ENCODE data around the gene NOD1. TPM values are rescaled to one million over a fixed set of nuclear protein-coding genes. Genes with fewer than 3 reads are reported as not detected.

NOD1 gene
- total and polyA plus RNA-seq, 2 of the 13 experiments (the other 11 are each of a cell fraction or from before 2014, with no cell fraction given) = 1.7 to 2.9 TPM

DNA sequence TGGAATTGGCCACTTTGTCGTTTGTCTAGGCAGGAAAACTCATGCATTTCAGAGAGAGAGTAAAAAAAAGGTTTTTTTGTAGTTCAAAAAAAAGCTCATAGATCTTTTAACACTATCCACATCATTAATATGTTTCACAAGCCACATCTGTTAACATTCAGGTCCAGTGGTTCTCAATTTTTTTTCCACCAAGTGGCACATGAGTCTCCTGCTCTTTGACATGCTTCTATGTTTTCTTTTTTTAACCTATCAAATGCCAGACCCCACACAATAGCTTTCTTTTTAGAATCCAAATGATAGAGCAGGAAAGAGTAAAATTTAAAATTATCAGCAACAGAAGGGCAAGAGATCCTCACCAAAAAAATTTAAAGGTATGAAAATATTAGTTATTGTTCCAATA lies 20.3 kb downstream of the NOD1 start:
- H3K27me3 ChIP-seq (ENCODE audit: control insufficient read depth in 1 of 2, insufficient read depth in 2 of 2, low read length in 2 of 2) = no peaks in the 10 kb centered on the region
- no peak overlapping the region for H2AFZ ChIP-seq (ENCODE audit: low read length)
- H3K4me3 ChIP-seq (replicated peaks in 1 of 3; ENCODE audit: insufficient read depth in 1 of 3, low read depth in 2 of 3, low read length in 3 of 3) = no peak overlapping the region
- BruUV-seq (replicated peaks) = no TSS peak
- POLR2A ChIA-PET = interaction anchor here (2.1 to 2.8 kb wide), 2 partner anchors 11 to 203 kb away, joined by 5 to 12 read pairs; no protein-coding TSS in a partner anchor
- no peak overlapping the region for H3K9ac ChIP-seq (ENCODE audit: insufficient read depth, low read depth, low read length)
- CTCF ChIA-PET (ENCODE audit: low intra/inter-chr PET ratio, low total read pairs) = no interaction called here
- H4K20me1 ChIP-seq (ENCODE audit: insufficient read depth, low read length) = no peaks in the 10 kb centered on the region
- FAIRE-seq (no peak), DNase-seq (ENCODE audit: low spot score) (no peak), ATAC-seq (no peak)
- H3K4me1 ChIP-seq (ENCODE audit: insufficient read depth, low read length) = peaks cover 32% of the 10 kb centered on the region
- H3K4me2 ChIP-seq (ENCODE audit: low read depth, low read length) = no peak overlapping the region
- 77% methylated on average over 1 of the region's 1 CpG for WGBS (ENCODE audit: low lambda C conversion rate)
- H3K27ac ChIP-seq (ENCODE audit: extremely low read length, insufficient read depth, low read length) = no peak overlapping the region
- no peaks in the 10 kb centered on the region for H3K79me2 ChIP-seq (ENCODE audit: insufficient read depth, low read length)
- no peak for TF ChIP-seq SMC3 (IDR thresholded peaks at IDR 0.05; ENCODE audit: low read length)
- no peak for TF ChIP-seq SRSF1 (optimal IDR thresholded peaks at IDR 0.05; ENCODE audit: low read depth, low read length)
- peak; percentile 81 for TF ChIP-seq ZNF652 (CRISPR knock-in tag; IDR thresholded peaks at IDR 0.05; ENCODE audit: borderline replicate concordance, low read depth)
- no peaks in the 10 kb centered on the region for H3K9me3 ChIP-seq (ENCODE audit: low read length)
- intact Hi-C loops (cut with micrococcal nuclease; ENCODE audit: unreplicated experiment) = no loop called here
- no peaks in the 10 kb centered on the region for H3K36me3 ChIP-seq (replicated peaks in 1 of 2; ENCODE audit: control insufficient read depth in 1 of 2, insufficient read depth in 2 of 2, low read length in 2 of 2)
- in situ Hi-C loops (cut with HindIII; ENCODE audit: extremely low pct_ligation_motif_present, low pct_unique_long_range_greater_than_20kb) = no loop called here

DNA sequence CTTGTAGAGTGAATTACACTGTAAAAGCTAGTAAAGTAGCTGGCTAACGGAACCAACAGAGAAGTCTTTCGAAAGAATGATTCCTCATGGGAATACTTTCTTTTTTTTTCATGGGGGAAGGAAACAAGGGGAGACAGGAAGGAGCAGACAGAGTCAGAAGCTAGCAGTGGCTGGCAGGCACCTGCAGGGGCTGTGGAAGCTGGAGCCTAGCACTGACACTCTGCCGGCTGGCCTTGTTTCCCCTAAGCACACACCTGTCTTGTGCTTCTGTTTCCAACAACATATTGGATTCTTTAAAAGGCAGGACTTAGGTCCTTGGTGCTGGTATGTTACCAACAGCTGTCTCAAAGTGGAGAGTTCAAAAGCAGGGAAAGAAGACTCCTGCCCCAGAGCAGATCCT lies 24.7 kb downstream of the NOD1 start:
- POLR2A ChIA-PET = no interaction called here

More for the DNA sequence above, 24.7 kb downstream of the NOD1 start:
- intact Hi-C loops (cut with micrococcal nuclease; ENCODE audit: unreplicated experiment) = no loop called here
- H3K27me3 ChIP-seq (ENCODE audit: control insufficient read depth in 1 of 2, insufficient read depth in 2 of 2, low read length in 2 of 2) = no peaks in the 10 kb centered on the region
- TF ChIP-seq ZMYM2 (CRISPR knock-in tag; IDR thresholded peaks at IDR 0.05) (no peak), NFYB (CRISPR knock-in tag; IDR thresholded peaks at IDR 0.05) (no peak), TEAD2 (CRISPR knock-in tag; IDR thresholded peaks at IDR 0.05) (no peak), ZNF768 (CRISPR knock-in tag; IDR thresholded peaks at IDR 0.05) (no peak), ZSCAN12 (CRISPR knock-in tag; IDR thresholded peaks at IDR 0.05) (no peak), ZFP36L1 (CRISPR knock-in tag; IDR thresholded peaks at IDR 0.05) (no peak), ZFP1 (CRISPR knock-in tag; IDR thresholded peaks at IDR 0.05) (no peak), ZSCAN25 (CRISPR knock-in tag; IDR thresholded peaks at IDR 0.05) (no peak), GATAD1 (CRISPR knock-in tag; IDR thresholded peaks at IDR 0.05) (no peak), ATF7 (IDR thresholded peaks at IDR 0.05) (no peak), ATF7 (CRISPR knock-in tag; IDR thresholded peaks at IDR 0.05) (no peak), ATRX (CRISPR knock-in tag; IDR thresholded peaks at IDR 0.05; ENCODE audit: borderline replicate concordance) (no peak), RFX3 (CRISPR knock-in tag; IDR thresholded peaks at IDR 0.05) (no peak), CENPT (CRISPR knock-in tag; IDR thresholded peaks at IDR 0.05; ENCODE audit: low read depth) (no peak), ZNF75D (CRISPR knock-in tag; IDR thresholded peaks at IDR 0.05; ENCODE audit: borderline replicate concordance) (no peak), ISL2 (CRISPR knock-in tag; IDR thresholded peaks at IDR 0.05) (no peak)
- TF ChIP-seq, protein P1, sequence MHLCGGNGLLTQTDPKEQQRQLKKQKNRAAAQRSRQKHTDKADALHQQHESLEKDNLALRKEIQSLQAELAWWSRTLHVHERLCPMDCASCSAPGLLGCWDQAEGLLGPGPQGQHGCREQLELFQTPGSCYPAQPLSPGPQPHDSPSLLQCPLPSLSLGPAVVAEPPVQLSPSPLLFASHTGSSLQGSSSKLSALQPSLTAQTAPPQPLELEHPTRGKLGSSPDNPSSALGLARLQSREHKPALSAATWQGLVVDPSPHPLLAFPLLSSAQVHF (CRISPR knock-in tag; IDR thresholded peaks at IDR 0.05) = no peak
- no peaks in the 10 kb centered on the region for H3K79me2 ChIP-seq (ENCODE audit: insufficient read depth, low read length)
- CTCF ChIA-PET (ENCODE audit: low intra/inter-chr PET ratio, low total read pairs) = no interaction called here
- FAIRE-seq = no peak
- BruUV-seq (replicated peaks) = no TSS peak
- no peak overlapping the region for H3K9ac ChIP-seq (ENCODE audit: insufficient read depth, low read depth, low read length)
- in situ Hi-C loops (cut with HindIII; ENCODE audit: extremely low pct_ligation_motif_present, low pct_unique_long_range_greater_than_20kb) = no loop called here
- no peak overlapping the region for H3K4me3 ChIP-seq (replicated peaks in 1 of 3; ENCODE audit: insufficient read depth in 1 of 3, low read depth in 2 of 3, low read length in 3 of 3)
- H3K4me2 ChIP-seq (ENCODE audit: low read depth, low read length) = no peak overlapping the region
- H3K4me1 ChIP-seq (ENCODE audit: insufficient read depth, low read length) = peaks cover 14% of the 10 kb centered on the region
- no peaks in the 10 kb centered on the region for H4K20me1 ChIP-seq (ENCODE audit: insufficient read depth, low read length)
- H2AFZ ChIP-seq (ENCODE audit: low read length) = no peak overlapping the region
- no peak overlapping the region for H3K27ac ChIP-seq (ENCODE audit: extremely low read length, insufficient read depth, low read length)
- H3K9me3 ChIP-seq (ENCODE audit: low read length) = no peaks in the 10 kb centered on the region
- no peak for DNase-seq (ENCODE audit: low spot score)
- 96% methylated on average over 3 of the region's 3 CpGs for WGBS (ENCODE audit: low lambda C conversion rate)
- no peaks in the 10 kb centered on the region; a peak in 1 of 5 replicates for H3K36me3 ChIP-seq (replicated peaks in 1 of 2; ENCODE audit: control insufficient read depth in 1 of 2, insufficient read depth in 2 of 2, low read length in 2 of 2)
- ATAC-seq = no peak

Measured in HepG2 (cell line).